GM18870 (cell line): ENCODE data around the gene LSM11.

ENCODE experiments used
- ATAC-seq: cut with Tn5 transposase; IDR thresholded peaks from one replicate; pipeline ENCODE4 v1.9.1; 2021; ENCODE audit warnings: moderate library complexity; ENCODE audit not compliant: unreplicated experiment

Gene LSM11

DNA sequence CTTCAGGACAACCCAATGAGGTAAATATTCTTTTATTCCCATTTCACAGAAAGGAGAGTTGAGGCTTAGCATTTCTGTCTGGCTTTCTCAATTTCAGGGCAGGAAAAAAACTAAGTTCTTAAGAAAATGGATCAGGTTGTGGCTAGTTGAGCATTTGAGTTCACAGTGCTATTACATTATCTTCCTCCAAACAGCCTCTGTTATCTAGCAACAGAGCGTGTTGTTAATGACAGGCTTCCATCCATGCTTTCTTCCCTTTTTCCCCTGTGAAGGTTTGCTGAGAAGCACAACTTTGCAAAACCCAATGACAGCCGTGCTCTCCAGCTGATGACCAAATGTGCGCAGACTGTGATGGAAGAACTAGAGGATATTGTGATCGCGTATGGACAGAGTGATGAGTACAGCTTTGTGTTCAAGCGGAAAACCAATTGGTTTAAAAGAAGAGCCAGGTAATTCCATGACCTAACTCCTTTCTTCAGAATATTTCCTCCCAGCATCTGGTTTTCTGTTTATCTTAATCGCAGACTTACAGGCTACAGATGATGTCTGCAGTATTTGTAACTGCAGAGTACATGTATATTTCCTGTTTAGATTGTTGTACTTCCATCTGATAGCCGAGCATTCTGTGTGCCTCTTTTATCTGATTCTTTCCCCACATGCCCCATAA is 10.8 kb upstream of the LSM11 start:
- no peak for ATAC-seq

DNA sequence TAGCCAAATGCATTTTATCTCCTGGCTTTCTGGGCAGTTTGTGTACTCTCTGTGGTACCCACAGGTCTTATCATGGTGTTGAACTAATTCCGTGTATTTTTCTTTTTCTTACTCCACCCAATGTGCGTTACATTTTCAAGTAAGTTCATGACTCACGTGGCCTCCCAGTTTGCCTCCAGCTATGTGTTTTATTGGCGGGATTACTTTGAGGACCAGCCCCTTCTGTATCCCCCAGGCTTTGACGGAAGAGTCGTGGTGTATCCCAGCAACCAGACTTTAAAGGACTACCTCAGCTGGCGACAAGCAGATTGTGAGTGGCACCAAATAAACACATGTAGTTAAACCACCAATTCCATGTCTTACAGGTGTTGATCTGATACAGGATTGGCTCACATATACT is 9.1 kb upstream of the LSM11 start:
- ATAC-seq, result no peak

DNA sequence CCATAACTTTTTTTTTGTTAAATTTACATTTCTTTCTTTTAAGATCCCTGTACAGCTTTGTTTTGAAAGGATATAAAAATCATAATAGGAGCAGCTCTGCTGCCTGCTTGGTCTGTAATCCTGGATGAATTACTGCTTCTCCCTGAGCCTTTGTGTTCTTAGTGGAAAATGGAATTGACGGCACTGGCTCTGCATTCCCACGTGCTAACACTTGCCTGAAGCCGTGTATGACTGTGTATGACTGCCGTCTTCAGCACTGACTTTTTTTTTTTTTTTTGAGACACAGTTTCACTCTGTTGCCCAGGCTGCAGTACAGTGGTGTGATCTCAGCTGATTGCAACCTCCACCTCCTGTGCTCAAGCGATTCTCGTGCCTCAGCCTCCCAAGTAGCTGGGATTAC is 7.5 kb upstream of the LSM11 start:
- ATAC-seq, result no peak

DNA sequence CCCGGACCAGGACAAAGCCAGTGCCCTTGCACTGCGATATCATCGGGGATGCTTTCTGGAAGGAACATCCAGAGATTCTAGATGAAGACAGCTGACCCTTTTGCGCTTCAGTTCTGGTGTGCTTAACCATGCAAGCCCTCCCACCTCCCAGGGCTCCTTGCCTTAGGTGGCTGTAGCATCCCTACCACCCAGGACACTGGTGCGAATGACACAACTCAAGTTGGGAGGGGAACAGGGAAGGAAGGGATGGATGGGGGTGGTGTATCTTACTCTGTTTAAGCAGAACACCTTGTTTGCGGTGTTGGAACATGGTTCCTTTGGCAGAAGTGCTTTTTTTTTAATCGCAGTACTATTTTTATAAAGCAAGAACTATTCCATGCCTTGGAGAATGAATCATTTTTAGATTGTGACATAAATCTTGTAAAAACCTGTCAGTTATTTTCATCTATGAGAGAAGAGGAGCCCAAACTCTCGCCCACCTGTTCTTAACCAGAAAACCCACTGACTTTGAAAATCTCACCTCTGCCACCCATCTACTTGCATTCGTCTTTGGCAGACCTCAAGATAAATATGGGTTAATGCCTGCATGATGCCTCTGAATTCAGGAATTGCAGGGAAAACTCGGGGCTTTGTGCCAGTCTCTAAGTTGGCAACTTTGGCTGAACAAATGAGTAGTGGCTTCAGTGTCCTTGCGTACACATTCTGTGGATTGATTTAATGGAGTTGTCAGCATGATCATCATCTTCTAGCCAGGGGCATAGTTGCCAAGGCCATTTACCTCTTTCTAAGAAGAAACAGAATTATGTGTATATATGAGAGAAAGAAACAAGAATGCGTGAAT is 3.9 kb upstream of the LSM11 start:
- no peak for ATAC-seq

DNA sequence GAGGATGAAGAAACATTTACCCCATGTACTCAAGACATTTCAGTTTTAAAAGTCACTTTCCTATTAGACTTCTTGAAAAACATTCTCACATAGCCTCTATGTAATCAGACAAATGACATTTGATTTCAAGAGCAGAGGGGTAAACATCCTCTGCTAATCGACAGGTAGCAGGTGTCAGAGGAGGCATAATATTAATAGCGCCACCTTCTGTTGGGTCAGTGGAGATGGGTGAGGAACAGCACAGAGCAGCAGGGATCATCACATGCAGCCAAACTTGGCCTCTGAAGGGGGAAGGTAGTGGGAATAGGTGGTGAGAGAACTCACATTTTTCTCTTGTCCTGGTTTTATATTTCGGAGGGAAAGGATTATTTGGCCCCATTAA is 3.3 kb upstream of the LSM11 start:
- no peak for ATAC-seq

DNA sequence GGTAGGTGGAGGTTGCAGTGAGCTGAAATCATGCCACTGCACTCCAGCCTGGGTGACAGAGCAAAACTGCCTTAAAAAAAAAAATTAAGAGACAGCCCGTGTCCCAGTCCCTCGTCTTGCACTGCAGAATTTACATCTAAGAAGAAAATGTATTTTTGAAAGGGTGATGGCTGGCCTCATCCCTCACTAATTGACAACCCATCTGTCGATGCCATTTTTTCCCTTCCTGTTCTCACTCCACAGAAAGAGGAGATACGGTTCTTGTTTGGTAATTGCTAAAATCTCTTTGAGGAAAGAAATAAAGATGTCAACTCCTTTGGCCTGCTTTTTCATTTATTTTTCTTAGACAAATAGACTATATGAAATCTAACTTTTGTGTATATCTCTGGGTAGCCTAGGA is 2.4 kb upstream of the LSM11 start:
- ATAC-seq, result no peak

DNA sequence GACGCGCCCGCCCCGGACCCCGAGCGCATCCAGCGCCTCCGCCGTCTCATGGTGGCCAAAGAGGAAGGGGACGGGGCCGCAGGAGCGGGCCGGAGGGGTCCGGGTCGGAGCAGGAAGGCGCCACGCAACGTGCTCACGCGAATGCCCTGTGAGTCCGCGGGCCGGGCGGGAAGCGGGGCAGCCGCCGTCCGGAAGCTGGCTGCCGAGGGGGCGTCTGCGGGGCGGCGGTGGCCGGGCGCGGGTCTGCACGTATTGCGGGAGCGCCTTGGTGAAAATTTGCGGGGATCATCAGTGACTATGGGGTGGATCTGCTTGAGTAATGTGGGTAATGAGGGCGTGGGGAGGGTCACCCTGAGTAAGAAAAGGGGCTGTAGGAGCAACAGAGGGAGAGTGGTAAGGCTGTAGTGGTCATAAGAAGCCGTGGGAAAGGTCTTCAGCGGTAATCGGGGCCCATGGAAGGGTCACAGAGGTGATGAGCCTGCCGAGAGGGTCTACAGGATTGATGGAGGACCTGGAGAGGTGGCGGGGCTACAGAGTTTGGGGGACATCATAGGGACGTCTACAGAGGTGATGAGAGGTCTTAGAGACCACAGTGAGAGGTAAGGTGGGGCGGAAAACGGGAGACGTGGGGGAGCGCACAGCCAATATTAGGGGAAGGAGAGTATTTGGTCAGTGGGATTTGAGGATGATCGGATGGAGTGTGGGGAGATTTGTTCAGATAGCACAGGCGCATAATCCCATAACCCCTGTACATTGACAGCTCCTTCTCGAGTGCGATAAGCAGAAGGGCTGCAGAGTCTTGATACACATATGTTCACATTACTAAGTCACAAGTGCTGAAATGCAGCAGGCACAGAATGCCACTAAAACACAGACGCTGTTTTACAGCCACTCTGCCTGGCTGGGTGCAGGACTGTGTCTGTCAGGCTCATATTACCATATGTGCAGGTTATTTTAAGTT is 819 bp downstream of the LSM11 start:
- no peak for ATAC-seq

DNA sequence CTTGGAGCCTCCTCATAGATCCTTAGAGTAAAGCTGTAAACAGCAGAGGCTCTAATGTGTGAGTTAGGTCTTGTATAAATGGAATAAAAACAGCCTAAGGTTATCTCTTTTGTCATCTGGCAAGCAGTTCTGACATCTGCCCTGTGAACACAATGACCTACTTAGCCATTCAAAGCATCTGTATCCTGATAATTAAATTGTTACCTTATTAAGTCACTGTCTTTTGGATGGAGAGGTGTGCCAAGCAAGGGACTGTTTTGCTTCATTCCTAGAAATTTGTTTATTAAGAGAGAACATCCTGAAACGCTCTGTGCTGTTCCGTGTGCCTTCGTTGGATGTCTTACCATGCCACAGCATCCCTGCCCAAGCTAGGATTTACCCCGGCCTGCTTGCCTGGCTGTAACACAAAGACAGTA is 1.5 kb downstream of the LSM11 start:
- ATAC-seq, result no peak

DNA sequence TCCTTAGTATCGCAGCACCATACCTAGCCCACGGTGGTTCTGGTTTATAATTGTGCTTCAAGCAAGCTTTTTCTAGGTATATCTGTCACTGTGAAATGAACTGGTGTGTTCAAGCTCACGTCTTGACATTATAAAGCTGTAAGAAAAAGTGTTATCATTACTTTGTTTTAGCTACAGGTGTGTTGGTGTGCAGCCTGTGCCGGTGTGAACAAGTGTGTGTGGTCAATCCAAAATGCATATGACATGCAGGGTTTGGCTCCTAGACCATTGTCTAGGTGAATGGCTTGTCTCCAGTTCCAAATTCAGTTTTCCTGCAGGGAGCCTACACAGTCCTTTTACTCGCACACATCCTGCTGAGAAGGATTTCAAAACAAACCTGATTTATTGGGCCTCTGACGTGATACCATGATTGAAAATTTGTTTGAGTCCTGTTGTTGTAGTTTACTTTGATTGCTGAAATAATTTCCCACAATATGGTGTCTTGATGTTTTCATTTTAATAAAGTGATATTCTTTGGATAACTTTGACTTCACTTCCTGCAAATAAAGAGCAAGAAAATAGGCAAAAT is 3.7 kb downstream of the LSM11 start:
- no peak for ATAC-seq

DNA sequence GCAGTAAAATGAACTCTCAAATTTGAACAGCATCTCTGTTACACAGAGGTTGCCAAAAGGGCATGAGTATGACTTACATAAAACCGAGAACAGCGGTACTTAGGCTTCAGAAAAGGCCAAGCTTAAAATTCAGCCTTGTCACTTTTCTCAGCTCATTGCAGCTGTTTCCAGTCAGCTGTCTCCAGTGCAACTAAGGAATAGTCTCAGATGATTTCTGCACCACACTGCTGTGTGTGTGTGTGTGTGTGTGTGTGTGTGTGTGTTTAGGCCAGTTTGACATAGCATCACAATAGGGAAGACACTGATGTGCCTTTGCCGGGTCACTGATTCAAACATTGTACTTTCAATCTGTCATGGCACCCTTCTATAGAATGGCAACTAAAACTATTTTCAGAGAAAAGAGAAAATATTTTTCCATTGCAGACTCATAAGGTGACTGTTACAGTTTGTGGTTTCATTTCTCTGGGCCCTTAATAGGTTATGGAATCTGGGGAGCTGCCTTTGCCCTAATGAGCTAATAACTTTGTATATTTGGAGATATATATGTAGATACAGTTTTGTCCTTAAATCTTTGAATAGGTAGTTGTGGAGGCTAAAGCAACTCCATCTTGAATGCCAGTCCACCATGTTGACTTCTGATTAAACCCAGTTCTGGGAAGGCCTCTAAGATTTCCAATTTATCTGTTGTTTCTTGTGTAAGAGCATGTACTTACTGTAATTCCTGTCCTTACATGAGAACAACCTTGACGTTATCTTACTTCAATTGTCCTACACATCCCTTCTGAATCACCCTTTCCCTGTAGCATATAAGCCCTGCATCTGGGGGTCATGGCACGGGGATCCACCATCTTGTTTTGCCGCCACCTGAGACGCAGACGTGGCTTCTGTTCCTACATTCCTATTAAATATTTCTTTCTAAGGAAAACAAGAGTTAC is 4.5 kb downstream of the LSM11 start:
- no peak for ATAC-seq

DNA sequence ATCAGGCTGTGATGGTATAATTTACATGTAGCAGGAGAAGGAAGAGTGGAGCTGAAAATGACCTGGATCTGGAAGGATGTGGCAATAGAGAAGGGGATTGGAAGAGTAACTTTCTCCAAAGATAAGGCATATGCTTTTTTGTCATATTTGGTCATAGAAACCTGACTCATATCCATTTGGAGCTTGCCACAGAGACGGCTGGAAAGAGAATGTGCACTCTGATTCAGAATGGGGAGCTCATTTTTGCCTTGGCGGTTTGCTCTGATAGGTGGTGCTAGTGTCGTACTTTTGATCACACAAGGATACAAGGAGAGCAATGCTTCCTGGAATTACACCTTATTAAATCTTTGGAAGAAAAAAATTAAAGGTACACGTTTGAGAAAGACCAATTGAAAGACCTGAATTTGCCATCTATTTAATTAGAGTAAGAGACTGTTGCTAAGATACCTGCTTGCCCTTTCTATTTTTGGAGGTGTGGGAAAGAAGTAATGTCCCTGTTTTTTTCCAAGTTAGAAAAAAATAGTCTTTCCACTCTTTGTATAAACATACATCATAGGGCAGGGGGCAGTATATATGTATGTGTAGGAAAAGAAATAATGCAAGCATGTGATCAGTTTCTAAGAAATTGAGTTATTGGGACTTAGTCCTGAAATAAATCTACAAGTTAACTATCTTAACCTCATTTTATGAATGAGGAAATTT is 5.4 kb downstream of the LSM11 start:
- ATAC-seq, result no peak

DNA sequence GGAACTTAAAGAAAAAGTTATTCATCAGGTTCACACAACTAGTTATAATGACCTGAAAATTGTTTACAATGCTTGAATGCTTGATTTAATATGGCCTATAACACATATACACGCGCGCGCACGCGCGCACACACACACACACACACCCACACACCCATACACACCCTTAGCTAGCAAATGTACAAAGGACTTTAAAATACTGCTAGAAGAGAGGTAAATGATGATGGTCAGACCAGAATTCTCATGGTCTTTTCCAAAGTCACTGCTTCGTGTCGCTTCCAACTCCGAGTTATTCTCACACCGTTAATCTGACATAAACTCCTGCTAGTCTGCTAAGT is 5.9 kb downstream of the LSM11 start:
- ATAC-seq, result no peak

DNA sequence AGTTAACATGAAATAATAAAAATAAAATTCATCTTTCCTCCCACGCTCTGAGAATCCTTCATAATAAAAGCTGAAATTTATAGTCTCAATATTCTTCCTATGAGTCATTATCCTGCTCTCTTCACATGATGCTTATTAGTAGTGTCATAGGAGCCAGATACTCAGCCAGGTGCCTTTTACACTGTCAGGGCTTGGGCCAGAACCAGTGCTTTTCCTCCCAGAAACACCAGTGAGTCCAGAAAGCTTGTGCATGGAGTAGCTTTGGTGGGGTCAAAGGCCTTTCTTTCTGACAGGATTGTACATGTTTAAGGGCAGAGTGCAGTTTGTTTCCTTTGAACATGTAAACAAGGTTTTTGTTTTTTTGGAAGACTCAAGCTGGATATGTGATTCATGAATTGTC is 6.8 kb downstream of the LSM11 start:
- ATAC-seq, result no peak

DNA sequence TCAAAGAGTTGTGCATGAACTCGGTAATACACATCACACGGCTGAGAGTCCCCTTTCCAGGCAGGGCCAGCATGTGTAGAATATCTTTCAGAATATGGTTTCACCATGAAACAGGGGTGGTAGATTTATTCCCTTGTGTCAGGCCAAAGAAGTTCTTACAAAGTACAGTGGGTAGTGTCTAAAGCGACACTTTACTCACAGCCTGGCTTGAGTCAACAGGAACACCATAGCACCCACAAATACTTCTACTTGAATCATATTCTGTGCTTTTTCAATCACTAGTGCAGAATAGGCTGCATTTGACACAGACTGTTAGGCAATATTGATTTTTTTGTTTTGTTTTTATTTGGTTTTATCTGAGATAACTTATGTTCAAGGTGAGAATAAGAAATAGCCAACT is 12.6 kb downstream of the LSM11 start:
- no peak for ATAC-seq

DNA sequence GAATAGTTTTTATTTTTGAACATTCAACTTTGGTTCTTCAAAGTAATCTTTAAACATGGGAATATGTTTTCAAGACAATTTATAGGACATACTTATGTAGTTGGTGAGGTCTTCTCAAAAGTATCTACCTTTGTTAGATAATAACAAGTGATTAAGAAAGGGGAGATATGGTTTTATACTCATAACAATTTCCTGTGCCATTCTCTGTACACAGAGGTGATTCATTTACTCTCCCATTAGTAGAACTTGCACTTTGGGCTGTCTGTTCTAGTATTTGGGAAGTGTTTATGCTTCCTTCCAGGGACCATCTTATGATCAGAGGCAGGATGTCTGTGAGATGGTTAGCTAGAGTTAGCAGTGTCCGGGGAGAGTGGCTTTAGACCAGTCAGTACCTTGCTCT is 15.2 kb downstream of the LSM11 start:
- ATAC-seq, result no peak

DNA sequence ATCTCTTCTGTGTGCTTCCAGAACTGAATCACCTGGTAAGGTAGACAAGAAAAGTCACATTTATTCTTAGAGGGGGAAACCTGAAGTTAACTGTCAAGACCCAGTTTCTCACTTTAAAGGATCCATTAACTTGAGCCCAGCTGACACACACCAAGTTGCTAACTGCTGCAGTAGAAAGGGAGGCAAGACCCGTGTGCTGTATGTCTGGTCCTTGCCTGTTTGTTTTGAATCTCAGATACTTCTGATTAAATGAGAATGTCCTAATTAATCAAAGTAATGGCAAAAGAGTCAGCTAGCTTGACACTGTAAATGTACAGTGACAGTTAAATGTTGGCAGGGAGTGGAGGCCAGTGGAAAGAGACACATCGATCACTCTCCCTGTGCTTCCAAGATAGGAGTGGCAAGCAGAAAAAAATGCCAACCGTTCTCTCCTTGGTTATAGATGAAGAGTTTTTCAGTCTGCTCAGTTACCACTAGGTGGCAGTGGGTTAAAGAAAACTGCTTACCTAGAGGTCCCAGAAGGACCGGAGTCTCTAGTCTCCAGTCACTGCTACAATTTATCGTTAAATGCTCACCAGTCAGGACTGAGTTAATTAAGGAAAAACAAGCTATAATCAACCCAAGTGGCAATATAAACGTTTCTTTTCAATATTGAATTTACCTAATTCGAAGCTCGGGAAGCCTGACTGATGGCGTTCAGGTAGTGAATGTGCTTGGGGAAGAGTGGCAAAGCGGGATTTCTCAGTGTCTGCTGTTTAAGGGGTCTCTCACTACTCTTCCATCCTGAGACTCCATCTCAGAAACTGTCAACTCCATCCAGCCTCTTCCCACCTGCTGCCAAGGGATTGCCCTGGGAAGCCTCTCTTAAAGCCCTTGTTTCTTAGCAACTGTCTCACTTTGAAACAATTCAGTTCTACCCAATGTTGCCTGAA is 18.4 kb downstream of the LSM11 start:
- ATAC-seq, result peak; percentile 76

DNA sequence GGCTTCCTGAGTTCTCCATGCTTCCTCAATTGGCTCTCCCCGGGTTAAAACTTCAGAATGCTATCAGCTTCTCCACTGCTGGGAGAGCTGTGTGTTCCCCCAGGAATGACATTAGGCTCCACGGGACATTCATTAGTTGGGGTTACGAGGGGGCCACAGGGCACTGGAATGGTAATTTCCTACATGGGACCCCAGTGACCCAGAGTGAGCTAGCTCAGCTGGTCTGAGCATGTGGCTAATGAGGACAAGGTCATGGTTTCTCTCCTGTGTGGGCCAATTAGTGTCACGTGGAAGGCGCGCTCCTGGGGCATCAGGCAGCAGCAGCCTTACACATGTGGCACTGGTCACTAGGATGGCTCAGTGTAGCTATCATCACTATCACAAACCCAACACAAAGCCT is 21.0 kb downstream of the LSM11 start:
- ATAC-seq, result no peak

DNA sequence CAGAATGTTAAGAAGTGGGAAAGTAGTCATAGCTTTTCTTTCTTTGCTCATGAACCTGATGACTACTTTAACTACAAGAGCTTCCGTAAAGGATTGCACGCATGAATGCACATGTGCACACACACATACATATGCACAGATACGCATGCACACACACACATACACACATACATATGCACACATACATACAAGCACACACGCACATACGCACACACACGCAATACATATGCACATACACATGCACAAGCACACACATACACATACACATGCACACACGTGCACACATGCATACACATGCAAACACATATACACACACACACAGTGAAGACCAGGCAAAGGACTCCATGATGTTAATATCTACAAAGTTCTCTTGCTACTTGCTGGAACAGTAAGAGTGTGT is 22.9 kb downstream of the LSM11 start:
- ATAC-seq, result no peak

DNA sequence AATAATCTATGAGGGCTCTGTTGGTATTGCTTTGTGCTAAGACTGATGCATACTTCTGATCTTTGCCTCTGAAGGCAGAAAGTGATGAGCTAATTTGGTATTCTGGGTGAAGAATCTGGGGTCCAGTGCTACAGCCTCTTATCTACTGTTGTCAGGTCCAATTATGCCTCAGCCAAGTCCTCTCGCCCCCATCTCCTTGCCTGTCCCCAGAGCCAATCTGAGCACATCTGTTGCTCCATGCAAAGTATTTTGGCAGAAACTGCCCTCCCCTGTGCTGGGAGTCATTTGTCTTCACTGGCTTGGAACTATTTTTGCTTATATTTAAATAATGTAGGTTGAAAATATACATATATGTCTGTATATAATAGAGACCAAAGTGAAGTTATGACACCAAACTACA is 23.4 kb downstream of the LSM11 start:
- no peak for ATAC-seq
